HEK293T (cell line): Measurements from ENCODE around the gene PPAT.

Source experiments
- CTCF ChIA-PET: fragments of 350-600 bp; formaldehyde crosslinking; extraction: SDS; loops from one replicate; lab custom pipeline; 2021; ENCODE audit warnings: antibody characterized with exemption, inconsistent platforms; lab: Yijun Ruan, JAX
- POLR2A ChIA-PET: fragments of 350-600 bp; formaldehyde crosslinking; extraction: SDS; loops from one replicate; lab custom pipeline; 2020; ENCODE audit warnings: antibody characterized with exemption, inconsistent platforms; lab: Yijun Ruan, JAX
- DNase-seq: peaks from one replicate; pipeline ENCODE4 v3.0.0; 2012; ENCODE audit warnings: mixed read lengths; ENCODE audit errors: extremely low spot score
- ARNT ChIP-seq: fragments of 450-650 bp; IDR thresholded peaks from 2 replicates; pipeline ENCODE4 v1.6.1; 2017; ENCODE audit warnings: mild to moderate bottlenecking
- BHLHE40 ChIP-seq: fragments of 450-650 bp; IDR thresholded peaks from 2 replicates; pipeline ENCODE4 v1.6.1; 2016; ENCODE audit warnings: mild to moderate bottlenecking, moderate library complexity, borderline replicate concordance
- CTBP1 ChIP-seq: fragments of 450-650 bp; IDR thresholded peaks from 2 replicates; pipeline ENCODE4 v1.6.1; 2016; ENCODE audit warnings: borderline replicate concordance
- ELF4 ChIP-seq: fragments of 450-650 bp; IDR thresholded peaks from 2 replicates; pipeline ENCODE4 v1.6.1; 2017; ENCODE audit warnings: antibody characterized with exemption
- FOXA1 ChIP-seq: fragments of 450-650 bp; IDR thresholded peaks from 2 replicates; pipeline ENCODE4 v1.6.1; 2016; ENCODE audit warnings: mild to moderate bottlenecking
- FOXK2 ChIP-seq: fragments of 450-650 bp; IDR thresholded peaks from 2 replicates; pipeline ENCODE4 v1.6.1; 2016; ENCODE audit warnings: mild to moderate bottlenecking
- FOXM1 ChIP-seq: fragments of 450-650 bp; IDR thresholded peaks from 2 replicates; pipeline ENCODE4 v1.6.1; 2017; ENCODE audit warnings: mild to moderate bottlenecking, borderline replicate concordance
- HDGF ChIP-seq: fragments of 450-650 bp; IDR thresholded peaks from 2 replicates; pipeline ENCODE4 v1.6.1; 2017; ENCODE audit warnings: antibody characterized with exemption, borderline replicate concordance
- L3MBTL2 ChIP-seq: fragments of 450-650 bp; conservative IDR thresholded peaks from 2 replicates; pipeline ENCODE4 v1.6.1; 2016; ENCODE audit warnings: mild to moderate bottlenecking
- LEF1 ChIP-seq: fragments of 450-650 bp; IDR thresholded peaks from 2 replicates; pipeline ENCODE4 v1.6.1; 2017; ENCODE audit warnings: mild to moderate bottlenecking, borderline replicate concordance
- NFRKB ChIP-seq: fragments of 450-650 bp; IDR thresholded peaks from 2 replicates; pipeline ENCODE4 v1.6.1; 2016; ENCODE audit warnings: mild to moderate bottlenecking, moderate library complexity
- SP1 ChIP-seq: fragments of 450-650 bp; IDR thresholded peaks from 2 replicates; pipeline ENCODE4 v1.6.1; 2017
- SUZ12 ChIP-seq: fragments of 450-650 bp; IDR thresholded peaks from 2 replicates; pipeline ENCODE4 v1.6.1; 2016; ENCODE audit warnings: mild to moderate bottlenecking
- TARDBP ChIP-seq: fragments of 450-650 bp; IDR thresholded peaks from 2 replicates; pipeline ENCODE4 v1.6.1; 2016
- ZNF384 ChIP-seq: fragments of 450-650 bp; IDR thresholded peaks from 2 replicates; pipeline ENCODE4 v1.6.1; 2016
- TF ChIP-seq, protein P1 (sequence below): fragments of 450-650 bp; IDR thresholded peaks from 2 replicates; pipeline ENCODE4 v1.6.1; 2016

The PPAT gene

DNA sequence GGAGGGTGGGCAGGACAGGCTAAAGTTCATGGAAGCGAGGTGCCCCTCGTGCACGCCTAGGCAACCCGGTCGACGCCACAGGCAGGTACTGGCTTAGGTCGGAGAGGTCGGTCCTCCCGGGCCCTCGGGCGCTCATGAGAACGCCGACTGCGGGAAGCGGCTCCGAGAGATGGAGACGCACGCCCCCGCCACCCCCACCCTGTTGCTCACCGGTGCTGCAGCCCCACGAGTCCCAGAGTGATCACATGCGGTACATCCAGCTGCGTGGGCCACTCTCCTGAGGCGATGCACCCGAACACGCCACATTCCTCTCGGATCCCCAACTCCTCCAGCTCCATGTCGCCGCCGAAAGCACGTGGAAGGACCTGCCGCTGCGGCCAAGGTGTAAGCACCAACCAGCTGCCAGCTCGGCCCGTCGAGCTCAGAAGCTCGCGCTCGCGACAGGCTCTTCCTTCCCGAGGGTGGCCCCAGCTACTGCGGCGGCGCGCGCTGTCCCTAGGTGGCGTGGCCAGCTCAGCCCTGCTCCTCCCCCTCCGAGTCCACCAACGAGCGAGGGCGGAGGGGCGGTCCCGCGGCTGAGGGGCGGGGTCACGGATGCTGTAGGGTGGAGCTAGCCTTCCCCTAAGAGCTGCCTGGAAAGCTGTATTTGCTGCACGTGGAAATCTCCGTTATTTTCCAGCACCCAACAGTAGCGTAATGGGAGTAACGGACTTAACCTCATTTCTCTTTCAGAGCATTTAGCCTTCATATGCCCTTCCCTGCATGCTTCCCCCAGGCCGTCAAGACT lies at the start of gene PPAT:
Gene PPAT, minus strand, starts transcription at position 476 of the 787 bp plus-strand sequence. Its CDS starts 138 bp downstream, at position 338.
- peak; percentile 90 for DNase-seq
- TF ChIP-seq HDGF, result no peak; the same call in 1 of the 2 replicates
- TF ChIP-seq BHLHE40, result peak; percentile 64; the same call in 1 of the 2 replicates
- no peak for TF ChIP-seq CTBP1
- TF ChIP-seq, protein P1, sequence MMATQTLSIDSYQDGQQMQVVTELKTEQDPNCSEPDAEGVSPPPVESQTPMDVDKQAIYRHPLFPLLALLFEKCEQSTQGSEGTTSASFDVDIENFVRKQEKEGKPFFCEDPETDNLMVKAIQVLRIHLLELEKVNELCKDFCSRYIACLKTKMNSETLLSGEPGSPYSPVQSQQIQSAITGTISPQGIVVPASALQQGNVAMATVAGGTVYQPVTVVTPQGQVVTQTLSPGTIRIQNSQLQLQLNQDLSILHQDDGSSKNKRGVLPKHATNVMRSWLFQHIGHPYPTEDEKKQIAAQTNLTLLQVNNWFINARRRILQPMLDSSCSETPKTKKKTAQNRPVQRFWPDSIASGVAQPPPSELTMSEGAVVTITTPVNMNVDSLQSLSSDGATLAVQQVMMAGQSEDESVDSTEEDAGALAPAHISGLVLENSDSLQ, result no peak
- no peak for TF ChIP-seq ARNT
- TF ChIP-seq SP1, result 0 out of 2 replicates have a peak, but pooled peaks have one; percentile 30
- no peak for TF ChIP-seq NFRKB
- no peak for TF ChIP-seq FOXK2
- TF ChIP-seq FOXM1, result peak; percentile 61
- no peak for TF ChIP-seq LEF1
- no peak for TF ChIP-seq SUZ12
- no peak for TF ChIP-seq ZNF384
- TF ChIP-seq L3MBTL2, result peak; percentile 96
- TF ChIP-seq FOXA1, result no peak
- no peak; the same call in 1 of the 2 replicates for TF ChIP-seq ELF4
- no peak for TF ChIP-seq TARDBP
- POLR2A ChIA-PET, result interaction anchor here (0.6 to 7.4 kb wide), 19 partner anchors 9 to 597 kb away, joined by 3 to 113 read pairs (median 6); partner anchors contain the start of genes AASDH and NOA1
- CTCF ChIA-PET, result interaction anchor here (1.0 to 1.5 kb wide), 2 partner anchors 11 to 14 kb away, joined by 3 to 14 read pairs; no protein-coding TSS in a partner anchor

DNA sequence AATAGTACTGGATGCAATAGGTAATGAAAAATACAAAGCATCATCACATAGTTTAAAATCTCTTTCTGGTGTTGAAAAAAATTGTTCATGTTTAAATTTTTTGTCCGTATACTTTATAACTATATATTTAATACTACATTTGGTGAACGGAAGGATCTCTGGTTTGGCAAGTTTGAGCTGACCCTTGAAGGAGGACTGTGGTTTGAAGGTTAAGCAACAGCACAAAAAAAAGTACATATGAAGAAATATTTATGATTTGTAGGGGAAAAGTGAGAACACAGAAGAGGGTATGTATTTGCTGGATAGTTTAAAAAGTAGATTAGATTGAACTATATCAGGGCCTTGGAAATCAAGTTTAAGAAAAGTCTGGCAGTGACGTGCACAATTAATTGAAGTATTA lies 45.3 kb upstream of the PPAT start:
- ChIA-PET POLR2A (no interaction called here), CTCF (no interaction called here)
- DNase-seq, result no peak
- TF ChIP-seq FOXM1, result no peak
- TF ChIP-seq L3MBTL2, result no peak
- TF ChIP-seq CTBP1, result no peak
- no peak for TF ChIP-seq ARNT
- no peak for TF ChIP-seq LEF1
- TF ChIP-seq ELF4, result no peak
- no peak for TF ChIP-seq BHLHE40
- TF ChIP-seq FOXA1, result no peak
- no peak for TF ChIP-seq HDGF
- no peak for TF ChIP-seq ZNF384
- TF ChIP-seq TARDBP, result no peak
- no peak for TF ChIP-seq SP1
- TF ChIP-seq, protein P1, result no peak
- TF ChIP-seq NFRKB, result no peak
- no peak for TF ChIP-seq FOXK2
- no peak for TF ChIP-seq SUZ12

DNA sequence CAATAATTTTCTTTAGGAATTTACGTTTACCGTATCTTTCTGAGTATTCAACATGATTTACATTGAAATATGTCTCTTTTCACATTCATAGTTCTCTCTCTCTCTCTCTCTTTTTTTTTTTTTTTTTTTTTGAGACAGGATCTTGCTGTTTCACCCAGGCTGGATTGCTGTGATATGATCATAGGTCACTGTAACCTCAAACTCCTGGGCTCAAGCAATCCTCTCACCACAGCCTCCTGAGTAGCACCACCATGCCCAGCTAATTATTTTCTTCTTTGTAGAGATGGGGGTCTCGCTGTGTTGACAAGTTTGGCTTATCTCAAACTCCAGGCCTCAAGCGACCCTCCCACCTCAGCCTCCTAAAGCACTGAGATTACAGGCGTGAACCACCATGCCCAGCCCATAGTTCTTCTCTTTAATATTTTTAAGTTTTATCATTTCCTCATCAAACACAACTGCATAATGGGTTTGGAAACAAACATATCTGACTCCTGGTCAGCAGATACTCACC lies 41.8 kb upstream of the PPAT start:
- ChIA-PET CTCF (no interaction called here), POLR2A (no interaction called here)
- DNase-seq, result no peak
- no peak for TF ChIP-seq SUZ12
- no peak for TF ChIP-seq LEF1
- TF ChIP-seq, protein P1, result no peak
- no peak for TF ChIP-seq FOXA1
- no peak for TF ChIP-seq FOXM1
- no peak for TF ChIP-seq NFRKB
- no peak for TF ChIP-seq CTBP1
- TF ChIP-seq ELF4, result no peak
- TF ChIP-seq TARDBP, result no peak
- no peak for TF ChIP-seq BHLHE40
- no peak for TF ChIP-seq HDGF
- no peak for TF ChIP-seq L3MBTL2
- no peak for TF ChIP-seq ARNT

DNA sequence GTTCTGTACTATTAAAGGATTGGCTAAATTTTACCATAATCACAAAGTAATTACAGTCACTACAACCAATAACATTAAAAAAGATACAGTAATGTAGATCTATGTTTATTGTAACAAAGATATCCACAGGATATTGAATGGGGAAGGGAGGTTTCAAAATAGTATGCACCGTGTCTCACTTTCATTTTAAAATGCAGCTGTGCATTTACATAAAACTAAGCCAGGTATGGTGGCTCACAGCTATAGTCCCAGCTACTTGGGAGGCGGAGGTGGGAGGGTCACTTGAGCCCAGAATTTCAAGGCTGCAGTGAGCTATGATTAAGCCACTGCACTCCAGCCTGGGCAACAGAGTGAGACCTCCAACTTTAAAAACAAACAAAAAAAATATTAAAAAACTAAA lies 40.5 kb upstream of the PPAT start:
- POLR2A ChIA-PET, result no interaction called here
- TF ChIP-seq SUZ12, result no peak
- TF ChIP-seq HDGF, result no peak
- TF ChIP-seq NFRKB, result no peak
- TF ChIP-seq FOXK2, result no peak
- no peak for TF ChIP-seq LEF1
- CTCF ChIA-PET, result no interaction called here
- DNase-seq, result no peak

DNA sequence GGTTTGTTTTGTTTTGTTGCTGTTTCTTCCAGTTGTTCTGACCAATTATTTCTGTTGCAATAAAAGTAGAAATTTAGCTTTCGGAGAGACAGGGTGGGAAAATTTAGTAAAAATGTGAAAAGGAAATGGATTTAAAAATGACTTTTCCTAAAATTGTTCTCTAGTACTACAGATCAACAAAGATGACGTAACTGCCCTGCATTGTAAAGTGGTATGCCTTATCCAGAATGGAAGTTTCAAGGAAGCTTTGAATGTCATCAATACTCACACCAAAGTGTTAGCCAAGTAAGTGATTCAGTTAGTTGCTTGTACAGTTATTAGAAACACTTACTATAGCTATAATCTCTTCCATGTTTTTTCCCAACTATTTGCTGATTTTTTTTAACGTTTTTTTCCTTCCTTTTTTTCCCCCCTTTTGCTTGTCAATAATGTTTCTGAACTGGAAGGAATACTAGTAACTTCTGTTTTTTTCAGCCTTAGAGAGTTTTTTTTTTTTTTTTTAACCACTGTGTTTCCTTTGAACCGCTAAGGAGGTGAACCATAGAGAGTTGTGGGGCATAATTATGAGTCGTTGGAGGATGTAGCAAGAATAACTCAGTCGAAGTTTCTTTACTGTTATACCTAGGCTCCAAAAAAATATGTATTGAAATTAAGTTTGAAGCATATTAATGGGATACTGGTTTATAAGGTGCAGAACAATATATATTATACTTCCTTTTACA lies 34.2 kb upstream of the PPAT start:
- ChIA-PET CTCF (no interaction called here), POLR2A (interaction anchor here (2.6 kb wide), 1 partner anchor 34 kb away, joined by 19 read pairs; the partner anchor contains the start of genes PAICS and PPAT)

DNA sequence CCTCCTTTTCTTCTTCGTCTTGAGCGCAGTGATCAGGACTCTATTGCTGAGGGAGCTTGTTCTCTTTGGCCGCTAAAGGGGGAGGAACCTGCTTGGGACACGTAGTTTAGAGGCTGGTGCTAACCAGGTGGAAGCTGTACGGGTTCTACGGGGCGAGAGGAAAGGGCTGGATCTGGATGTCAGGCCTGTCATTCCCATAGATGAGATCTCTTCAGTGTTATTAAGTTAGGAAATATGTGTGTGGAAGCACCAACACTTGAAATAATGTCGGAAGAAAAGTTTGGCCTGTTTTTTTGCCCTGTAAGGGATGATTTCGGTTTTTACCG lies 32.6 kb upstream of the PPAT start:
- TF ChIP-seq L3MBTL2 (0 out of 2 replicates have a peak, but pooled peaks have one; percentile 8), HDGF (no peak)
- ChIA-PET CTCF (no interaction called here), POLR2A (interaction anchor here (0.6 to 2.6 kb wide), 7 partner anchors 10 to 81 kb away, joined by 3 to 19 read pairs (median 4); partner anchors contain the start of genes AASDH, PAICS and PPAT)
- DNase-seq, result peak; percentile 55

More for the DNA sequence above, 34.2 kb upstream of the PPAT start:
- no peak for TF ChIP-seq BHLHE40
- DNase-seq, result no peak
